GM18868 (cell line): Measurements from ENCODE around the gene BCAS3.

Source experiments
- ATAC-seq: cut with Tn5 transposase; IDR thresholded peaks from one replicate; pipeline ENCODE4 v1.9.1; 2021; ENCODE audit warnings: mild to moderate bottlenecking, moderate library complexity; ENCODE audit not compliant: unreplicated experiment

BCAS3 gene

DNA sequence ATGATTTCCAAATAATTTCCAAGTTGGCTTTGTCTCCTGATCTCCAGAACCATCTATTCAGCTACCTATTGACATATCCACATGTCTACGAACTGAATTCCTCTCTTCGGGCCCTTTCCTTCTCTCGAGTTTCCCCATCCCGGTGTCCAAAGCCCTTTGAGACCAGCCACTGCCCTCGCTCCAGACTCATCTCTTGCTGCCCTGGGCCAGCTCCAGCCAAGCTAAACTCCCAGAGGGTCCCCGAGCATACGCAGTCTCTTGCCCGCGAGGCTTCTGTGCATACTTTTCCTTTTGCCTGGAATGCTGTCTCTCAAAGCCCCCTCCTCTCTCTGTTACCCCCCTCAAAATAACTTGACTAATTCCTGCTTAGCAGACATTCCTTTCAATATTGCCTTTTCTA lies 694.8 kb downstream of the BCAS3 start:
- no peak for ATAC-seq

DNA sequence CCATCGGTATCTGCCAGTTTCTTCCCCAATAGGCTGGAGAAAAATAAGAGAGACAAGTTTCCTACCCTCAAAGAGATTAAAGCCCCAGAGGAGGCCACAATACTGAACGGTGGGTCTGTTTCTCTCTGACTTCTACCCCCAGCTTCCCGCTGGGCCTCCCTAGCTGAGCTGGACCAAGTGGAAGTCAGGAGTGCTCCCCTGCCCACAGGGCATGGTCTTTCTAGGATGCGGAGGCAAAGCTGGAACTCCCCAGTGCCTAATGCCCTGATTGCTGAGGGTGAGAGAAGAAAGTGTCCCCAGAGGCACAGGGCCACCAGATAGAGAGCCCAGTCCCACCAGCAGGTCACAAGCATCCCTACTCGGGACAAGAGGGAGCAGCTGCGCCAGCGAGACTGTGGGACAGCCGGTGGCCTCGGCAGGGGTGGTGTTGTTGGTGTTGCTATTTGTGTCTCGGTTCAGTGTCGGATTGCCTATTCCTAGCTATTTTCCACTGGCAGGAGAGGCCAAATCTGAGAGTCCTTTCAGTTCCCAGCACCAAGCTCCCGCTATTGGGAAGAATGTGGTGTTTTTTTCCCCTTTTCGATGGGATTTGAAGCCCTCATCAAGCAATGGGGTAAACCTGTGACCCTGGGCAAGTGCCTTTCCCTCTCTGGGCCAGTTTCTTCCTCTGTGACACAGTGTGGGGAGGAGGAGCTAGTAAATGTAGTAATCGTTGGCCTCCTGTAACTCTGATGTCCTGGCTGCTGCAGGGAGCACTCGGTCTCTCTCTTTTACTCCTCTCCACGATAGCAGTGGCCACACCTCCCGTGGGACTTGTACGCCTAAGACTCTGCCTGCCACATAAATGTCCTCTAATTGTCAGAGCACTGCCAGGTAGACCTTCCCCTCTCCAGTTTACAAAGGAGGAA lies 699.5 kb downstream of the BCAS3 start:
- no peak for ATAC-seq

DNA sequence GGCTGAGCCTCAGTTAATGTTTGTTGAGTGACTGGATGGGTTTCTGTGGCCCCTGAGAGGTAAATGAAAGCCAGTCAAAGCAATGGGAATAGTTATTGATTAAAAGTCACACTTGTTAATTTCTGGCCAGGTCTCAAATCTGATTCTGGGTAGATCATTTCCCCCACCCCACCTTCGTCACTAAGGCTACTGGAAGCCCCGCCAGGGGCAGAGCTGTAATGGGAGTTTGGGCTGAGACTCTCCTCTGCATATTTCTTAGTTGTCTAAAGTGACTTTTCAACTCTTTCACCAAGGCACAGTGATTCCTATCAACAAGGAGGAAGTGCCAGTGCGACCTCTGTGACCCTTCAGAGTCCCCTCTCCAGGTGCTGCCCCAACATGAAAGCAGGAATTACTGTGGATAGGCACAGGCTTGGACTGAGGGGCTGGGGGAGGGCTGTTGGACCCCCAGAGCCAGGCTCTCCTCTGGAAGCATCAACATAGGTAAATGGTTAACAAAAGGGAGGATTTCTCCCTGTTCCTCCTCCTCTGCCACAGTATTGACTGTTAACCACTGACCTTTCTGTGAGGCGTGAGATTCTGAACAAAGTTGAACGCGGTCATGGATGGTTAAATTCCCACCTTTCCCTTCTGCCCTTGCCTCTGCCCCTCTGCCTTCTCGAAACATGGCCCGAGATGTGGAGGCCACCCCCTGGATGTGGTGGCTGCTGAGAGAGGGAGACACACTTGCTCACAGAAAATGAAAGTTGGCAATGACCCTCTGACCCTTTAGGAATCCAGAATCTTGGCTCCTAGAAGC lies 701.2 kb downstream of the BCAS3 start:
- ATAC-seq = no peak

DNA sequence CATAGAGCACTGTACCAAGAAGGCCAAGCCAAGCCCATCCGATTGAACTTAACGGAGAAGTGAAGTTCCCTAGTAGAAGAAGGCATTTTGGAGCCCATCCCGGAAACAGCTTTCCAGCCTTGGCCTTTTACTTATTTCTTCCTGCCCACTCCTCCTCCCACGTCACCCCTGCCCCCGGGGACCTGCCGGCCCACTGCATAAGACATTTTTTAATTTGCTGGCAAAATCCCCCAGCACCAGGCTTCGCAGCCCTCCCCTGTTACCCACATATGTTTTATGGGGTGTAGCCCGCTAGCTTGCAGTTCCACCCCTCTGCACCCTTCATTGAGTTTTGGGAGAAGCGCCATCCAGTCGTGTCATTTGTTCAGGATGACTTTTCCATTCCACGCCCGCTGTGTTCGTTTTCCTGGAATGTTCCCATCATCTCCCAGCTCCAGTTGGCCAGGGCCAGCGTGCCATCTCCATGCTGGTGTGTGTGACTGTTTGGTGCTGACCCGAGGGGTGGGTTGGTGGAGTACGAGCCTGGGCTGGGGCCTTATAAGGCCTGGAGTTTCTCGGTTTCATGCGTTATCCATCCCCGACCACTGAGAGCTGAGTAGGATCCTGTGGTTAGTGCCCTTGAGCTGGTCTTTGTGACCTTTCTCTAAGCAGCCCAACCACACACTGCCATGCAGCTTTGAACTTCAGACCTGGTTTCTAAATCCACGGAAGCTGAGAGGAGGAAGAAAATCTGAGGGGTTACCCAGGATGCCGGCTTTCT lies 702.0 kb downstream of the BCAS3 start:
- ATAC-seq = no peak

DNA sequence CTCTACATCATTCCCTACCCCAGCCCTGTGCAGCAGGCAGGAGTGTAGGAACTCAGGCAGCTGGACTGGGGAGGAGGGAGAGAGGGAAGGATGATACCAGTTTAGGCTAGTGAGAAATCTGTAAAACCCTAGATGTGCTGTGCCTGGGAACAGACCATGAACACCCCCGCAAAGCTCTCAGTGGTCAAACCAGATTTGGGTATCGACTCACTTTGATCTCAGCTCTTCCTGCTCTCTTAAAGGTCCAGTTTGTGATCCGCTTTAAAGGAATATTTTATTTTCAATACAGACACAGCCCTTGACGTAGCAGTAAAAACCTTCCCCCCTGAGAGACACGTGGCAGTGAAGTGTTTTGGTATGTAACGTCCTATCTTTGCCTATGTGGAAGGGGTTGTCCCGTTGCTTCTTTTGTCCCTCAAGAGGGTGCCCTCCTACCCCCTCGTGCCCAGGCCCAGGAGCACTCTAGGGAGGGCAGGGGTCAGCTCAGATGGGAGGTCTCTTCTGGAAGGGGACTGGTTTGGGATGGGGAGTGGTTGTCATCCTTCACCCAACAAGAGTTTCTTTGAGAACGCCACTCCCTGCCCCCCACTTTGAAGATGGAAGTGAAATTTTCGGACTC lies 702.7 kb downstream of the BCAS3 start:
- ATAC-seq = no peak

DNA sequence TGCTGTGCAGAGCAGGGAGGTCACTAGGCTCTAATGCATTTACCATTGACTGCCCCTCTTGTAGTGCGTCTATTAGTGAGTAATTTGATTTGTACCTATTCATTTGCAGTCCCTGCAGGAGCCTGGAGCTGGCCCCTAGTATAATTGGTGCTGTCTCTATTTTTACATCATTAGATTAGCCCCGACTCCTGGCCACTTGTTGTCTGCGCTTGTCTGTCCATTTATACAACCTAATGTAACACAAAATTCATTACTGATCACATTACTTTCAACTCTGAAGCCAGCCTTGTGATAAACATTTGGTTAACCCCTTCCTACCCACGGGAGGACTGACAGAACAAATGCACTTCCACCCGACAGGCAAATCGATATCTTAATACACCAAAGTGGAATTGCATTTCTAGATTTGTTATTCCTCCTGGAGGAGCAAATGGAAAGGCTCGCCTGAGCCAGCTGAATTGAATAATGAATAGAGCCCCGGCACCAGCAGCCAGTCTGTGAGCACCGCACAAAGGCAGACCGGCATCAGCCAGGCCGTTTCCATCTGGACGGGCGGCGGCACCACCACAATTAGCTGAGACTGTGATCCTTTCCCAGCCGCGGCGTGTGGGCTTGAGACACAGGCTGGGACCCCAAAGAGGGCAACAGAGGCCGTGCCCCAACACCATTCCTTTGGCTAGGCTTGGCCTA lies 703.3 kb downstream of the BCAS3 start:
- no peak for ATAC-seq

DNA sequence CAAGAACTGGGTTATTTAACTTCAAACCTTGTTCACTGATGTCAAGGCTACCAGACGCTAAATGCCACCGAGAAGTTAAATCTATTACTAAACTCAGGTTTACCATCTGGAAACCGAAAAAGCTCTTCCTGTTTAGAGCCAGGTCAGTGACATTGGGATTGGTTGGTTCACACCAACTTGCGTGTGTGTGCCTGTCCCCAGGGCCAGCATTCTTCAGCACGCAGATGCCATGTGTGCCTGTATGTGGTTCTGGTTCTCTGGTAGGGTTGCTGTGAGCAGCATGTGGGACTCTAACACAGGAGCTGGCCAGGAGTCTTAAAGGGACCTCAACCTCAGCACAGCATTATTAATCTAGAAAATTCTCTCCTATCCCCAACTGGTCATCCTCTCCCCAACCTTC lies 703.9 kb downstream of the BCAS3 start:
- no peak for ATAC-seq

DNA sequence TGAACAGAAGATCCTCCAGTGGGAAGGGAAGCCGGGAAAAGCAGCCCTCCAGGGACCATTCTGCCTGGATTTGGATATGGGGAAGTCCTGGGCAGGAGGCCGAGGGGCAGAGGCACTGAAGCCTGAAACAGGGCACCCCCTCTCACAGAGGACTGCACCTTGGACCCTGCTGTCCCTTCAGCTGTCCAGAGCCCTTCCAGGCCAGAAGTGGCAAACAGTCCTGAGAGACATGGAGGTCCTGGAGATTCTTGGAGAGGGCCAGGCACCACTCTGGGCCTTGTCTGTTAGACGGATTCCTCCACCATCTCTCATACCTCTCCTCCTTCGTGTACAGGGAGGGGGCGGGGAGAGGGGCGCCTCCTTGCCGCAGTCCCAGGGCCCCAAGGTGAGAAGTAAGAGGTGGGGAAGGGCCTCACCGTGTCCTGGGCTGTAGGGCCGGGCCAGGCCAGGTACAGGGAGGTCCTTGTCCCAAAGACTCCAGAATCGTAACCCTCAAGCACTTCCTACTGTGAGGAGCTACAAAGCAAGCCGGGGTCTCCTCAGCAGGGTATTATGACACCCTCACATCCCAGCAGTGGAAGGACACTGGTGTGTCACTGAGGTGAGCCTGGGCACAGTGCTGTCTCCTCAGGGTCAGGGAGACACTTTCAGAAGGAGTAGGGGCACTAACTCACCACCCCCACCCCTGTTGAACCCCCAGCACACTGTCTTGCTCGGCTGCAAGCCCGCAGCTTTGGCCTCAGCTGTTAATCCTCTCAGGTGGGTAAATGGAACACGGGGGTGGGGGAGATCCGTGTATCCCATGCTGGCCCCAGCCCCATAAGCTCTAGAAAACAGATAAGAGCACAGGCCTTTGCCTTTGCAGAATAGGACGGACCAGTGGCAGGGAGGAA lies 705.4 kb downstream of the BCAS3 start:
- no peak for ATAC-seq

DNA sequence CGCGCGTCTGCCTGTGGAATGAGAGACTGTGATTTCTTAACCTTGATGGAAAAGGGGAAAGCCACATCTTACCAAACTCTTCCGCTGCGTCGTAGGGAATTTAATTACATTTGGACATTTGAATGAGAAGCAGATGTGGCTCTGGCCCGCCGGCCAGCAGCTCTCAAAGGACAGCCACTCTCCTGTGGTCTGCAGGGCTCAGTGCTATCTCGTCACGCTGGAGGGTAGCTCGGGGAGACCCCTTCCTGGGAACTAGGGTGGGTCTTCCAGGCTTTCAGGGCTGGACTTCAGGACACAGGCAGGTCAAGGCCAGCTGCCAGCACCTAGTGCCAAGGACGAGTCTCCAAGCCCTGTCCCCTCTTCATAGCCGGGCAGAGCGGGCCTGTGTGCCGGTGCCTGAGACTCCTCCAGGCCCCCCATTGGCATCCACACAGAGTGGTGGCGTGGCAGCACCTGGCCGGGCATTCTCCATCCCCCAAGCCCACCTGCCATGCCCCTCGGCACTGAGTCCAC lies 706.1 kb downstream of the BCAS3 start:
- ATAC-seq = no peak

DNA sequence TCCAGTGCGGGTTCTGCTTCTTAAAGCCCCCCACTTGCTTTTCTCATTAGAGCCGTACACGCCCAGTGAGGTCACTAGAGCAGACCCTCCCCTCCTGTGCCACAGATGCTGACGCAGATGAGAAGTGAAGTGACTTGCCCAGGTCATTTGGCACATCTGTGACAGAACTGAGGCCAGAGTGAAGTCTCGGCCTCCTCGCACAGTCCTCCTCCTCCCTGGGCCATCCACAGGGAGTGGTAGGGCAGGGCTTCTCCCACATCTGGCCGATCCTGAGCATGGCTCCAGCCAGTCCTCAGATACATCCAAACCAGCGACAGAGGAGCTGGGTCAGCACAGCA lies 706.7 kb downstream of the BCAS3 start:
- no peak for ATAC-seq

DNA sequence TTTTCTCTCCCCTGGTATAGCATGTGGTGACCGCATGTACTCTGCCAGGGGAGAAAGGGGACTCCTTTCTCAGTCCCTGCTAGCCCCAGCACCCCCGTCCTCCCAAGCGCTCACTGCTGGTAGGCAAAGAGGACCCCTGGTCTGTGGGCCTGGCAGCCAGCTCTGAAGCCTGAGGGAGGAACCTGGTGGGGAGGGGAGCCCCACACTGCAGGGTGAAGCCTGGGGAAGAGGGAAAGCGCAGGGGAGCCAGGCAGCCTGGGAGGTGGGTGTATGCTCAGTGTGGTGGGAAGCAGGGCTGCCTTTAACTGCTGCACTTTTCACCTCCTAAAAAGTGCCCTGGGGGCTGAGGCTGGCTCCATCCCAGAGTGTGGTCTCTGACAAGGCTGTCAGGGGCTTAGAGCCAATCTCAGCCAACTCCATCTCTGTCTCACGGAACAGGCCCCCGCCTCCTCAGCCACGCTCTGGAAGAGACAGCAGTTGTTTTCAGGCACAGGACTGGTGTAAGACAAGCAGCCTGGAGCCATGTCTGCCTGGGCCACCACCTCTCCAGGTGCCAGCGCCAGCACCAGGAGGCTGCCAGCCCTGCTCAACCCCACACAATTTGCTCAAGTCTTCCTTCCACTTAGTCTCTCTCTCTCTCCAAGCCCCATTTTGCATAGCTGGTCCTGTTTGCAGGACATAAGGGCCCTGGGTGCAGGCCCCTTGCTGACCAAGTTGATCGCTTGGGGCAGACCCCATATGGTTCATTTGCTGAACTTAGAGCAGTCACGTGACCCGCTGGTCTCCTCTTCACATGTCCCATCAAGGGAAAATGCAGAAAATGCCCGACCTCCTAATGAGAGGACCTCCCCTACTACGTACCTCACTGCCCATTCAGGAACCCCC lies 707.3 kb downstream of the BCAS3 start:
- no peak for ATAC-seq

DNA sequence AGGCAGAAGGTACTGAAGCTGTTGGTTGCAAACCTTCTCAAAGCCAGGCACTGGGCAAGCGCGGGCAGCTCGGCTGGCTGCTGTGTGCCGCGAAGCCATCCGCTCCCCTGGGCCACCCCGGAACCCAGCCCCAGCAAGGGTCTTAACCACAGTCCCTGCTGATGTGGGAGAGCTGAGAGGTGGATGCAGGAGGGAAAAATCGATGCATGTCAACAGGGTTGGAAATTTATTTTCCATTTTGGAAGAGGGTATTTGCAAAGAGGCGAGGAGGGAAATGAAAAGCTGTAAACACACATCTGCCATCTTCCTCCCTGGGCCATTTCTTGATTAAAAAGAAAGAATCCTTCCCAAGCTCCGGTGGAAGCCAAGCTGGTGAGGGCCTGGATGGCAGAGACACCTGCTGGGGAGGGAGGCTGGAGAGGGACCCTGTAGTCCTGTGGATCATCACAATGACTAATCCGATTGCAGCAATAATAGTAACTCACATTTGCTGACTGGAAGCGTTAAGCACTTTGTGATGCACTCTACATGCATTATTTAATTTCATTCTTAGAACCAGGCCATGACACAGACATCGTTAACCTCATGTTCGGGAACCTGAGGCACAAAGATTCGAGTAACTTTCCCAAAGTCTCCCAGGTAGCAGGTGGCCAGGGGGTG lies 708.1 kb downstream of the BCAS3 start:
- ATAC-seq = no peak

DNA sequence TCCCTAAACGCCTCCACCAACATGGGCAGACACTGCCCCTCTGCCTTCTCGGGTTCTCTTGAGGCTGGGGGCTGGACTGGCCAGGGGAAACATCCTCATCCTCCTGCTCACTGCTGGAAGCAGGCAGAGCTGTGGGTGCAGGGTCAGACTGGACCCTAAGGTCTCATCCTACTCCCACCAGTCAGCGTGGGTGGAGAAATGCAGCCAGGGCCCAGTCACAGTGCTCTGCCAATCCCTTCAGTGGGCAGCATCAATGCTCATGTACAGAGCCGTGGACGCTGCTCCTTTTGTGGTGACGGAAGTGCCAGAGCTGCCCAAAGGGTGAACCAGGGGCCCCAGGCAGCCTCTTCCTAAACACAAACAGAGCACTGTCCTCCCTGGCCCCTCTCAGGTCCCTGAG lies 708.6 kb downstream of the BCAS3 start:
- ATAC-seq = no peak

DNA sequence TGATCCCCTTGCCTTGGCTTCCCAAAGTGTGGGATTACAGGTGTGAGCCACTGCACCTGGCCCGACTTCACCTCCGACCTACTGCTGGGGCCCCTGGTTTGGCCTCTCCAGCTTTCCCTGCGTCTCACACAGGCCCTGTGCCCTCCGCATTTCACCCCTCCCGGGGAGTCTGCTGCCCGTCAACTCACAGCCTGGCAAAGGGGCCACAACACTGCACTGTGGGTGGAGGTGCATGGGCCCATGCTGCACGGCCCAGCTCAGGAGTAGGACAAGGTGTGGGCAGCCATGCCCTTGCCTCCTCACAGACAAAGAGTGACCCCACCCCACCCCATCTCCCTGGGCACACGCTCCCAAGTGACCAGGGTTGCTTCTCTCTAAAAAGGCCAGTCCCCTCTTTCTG lies 709.4 kb downstream of the BCAS3 start:
- no peak for ATAC-seq

DNA sequence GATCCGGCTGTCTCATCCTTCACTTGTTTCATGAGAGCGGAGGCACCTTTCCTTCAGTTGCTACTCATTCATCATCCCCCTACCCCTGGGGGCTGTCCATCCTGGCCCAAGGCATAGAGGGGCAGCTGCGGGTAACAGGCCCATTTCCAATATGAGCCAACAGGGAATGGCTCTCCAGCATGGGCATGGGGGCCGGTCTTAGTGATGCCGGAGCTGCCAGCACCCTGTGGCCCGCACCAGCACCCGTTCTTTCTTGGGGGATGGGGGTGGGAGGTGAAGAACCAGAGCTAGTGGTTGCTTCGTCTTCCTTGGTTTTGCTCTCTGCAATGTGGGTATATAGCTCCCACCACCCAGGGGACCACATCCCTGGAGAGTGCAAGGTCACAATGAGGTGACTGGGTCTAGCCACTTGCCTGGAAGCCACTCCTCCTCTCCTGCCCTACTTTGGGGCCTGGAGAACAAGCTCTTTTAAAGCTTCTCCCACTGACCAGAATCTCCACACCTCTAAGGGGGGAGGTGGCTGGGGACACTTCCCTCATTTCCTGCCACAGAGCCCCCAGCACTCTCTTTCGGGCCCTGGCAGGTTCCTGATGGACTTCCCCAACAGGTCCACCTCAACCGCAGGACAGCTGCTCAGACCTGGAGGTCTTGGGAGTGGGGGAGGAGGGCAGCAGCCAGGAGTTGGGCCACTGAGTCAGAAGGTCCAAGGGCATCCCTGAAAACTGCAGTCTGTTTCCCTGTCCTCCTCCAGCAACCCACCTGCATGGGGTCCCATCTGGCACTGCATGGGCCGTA lies 710.1 kb downstream of the BCAS3 start:
- ATAC-seq = no peak

DNA sequence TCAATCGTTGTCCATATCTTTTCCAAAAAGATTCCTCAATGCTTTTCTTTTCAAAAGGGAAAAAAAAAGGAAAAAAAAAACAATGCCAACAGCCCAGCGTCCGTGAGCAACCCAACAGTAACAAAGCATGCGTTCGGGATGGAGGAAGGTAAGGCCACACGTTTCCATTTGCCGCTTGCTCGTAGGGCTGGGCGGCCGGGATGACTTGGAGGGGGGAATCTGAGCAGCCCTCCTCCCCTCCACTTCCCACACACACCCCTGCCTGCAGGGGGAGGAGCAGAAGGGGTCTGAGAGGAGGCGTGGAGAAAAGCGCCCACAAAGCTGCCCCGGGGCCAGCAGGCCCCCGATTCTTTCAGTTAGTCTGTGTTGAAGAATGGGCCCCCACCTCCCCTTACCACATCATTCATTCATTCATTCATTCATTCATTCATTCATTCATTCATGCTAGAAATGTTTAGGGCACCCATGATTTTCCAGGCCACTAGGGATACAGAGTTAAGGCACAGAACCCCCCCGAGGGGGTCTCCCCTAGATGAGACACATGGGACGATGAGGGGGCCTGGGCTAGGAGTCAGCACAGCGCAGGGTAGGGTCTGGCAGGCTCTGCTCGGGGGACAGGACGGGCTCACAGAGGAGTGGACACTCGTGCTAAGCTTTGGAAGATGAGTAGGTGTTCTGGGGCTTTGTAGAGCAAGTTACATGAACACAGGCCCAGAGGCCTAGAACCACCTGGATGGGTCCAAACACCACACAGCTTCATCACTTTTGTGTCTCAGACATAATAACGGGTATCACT lies 711.1 kb downstream of the BCAS3 start:
- no peak for ATAC-seq
